Keratinocyte (primary cell): ENCODE data around the gene HSPA1B.

Experiments
- CTCF ChIP-seq, 3 experiments: IDR thresholded peaks in 1 of 3; conservative IDR thresholded peaks in 1 of 3; optimal IDR thresholded peaks in 1 of 3; 2 replicates in 2 of 3; 3 replicates in 1 of 3; pipeline versions ENCODE3 to v1.5.1; 2011; ENCODE audit warnings: low read length in 3 of 3, mild to moderate bottlenecking in 3 of 3, moderate library complexity in 2 of 3, control low read depth in 1 of 3, inconsistent platforms in 1 of 3; ENCODE audit not compliant: insufficient read depth in 2 of 3; ENCODE audit errors: extremely low read depth in 1 of 3
- EZH2 ChIP-seq: IDR thresholded peaks from one replicate; pipeline ENCODE4 v1.6.1; 2012; ENCODE audit warnings: inconsistent platforms, mild to moderate bottlenecking, low read length, moderate library complexity

- TF ChIP-seq CTCF (optimal IDR thresholded peaks at IDR 0.05 in 1 of 3, IDR thresholded peaks at IDR 0.05 in 1 of 3, conservative IDR thresholded peaks at IDR 0.05 in 1 of 3; ENCODE audit: extremely low read depth in 1 of 3, insufficient read depth in 2 of 3, low read length in 3 of 3) (no peak), EZH2 (no peak)
These were observed 35.5 kb upstream of the HSPA1B start for GRCh38 chr6:31792090-31792374.
